Measurements from ENCODE around the gene LELP1.

The LELP1 gene

GRCh38 chr1:153251087-153251486, 47.9 kb downstream of the LELP1 start:
- DNase-seq (ENCODE audit: low read depth) = no peak
- no peak for TF ChIP-seq CTCF (IDR thresholded peaks at IDR 0.05; ENCODE audit: insufficient read depth, low read depth, low read length, missing control alignments)
- no peak overlapping the region for H3K4me3 ChIP-seq (ENCODE audit: low read depth, low read length)

GRCh38 chr1:153251562-153251961, 48.3 kb downstream of the LELP1 start:
- no peak overlapping the region for H3K4me3 ChIP-seq (ENCODE audit: low read depth, low read length)
- DNase-seq (ENCODE audit: low read depth) = no peak
- TF ChIP-seq CTCF (IDR thresholded peaks at IDR 0.05; ENCODE audit: insufficient read depth, low read depth, low read length, missing control alignments) = no peak

GRCh38 chr1:153251988-153252387, 48.8 kb downstream of the LELP1 start:
- no peak overlapping the region for H3K4me3 ChIP-seq (ENCODE audit: low read depth, low read length)
- TF ChIP-seq CTCF (IDR thresholded peaks at IDR 0.05; ENCODE audit: insufficient read depth, low read depth, low read length, missing control alignments) = no peak
- DNase-seq (ENCODE audit: low read depth) = no peak

GRCh38 chr1:153253076-153253475, 49.8 kb downstream of the LELP1 start:
- H3K4me3 ChIP-seq (ENCODE audit: low read depth, low read length) = no peak overlapping the region
- DNase-seq (ENCODE audit: low read depth) = no peak
- TF ChIP-seq CTCF (IDR thresholded peaks at IDR 0.05; ENCODE audit: insufficient read depth, low read depth, low read length, missing control alignments) = no peak

- no peak overlapping the region for H3K4me3 ChIP-seq (ENCODE audit: low read depth, low read length)
- no peak for TF ChIP-seq CTCF (IDR thresholded peaks at IDR 0.05; ENCODE audit: insufficient read depth, low read depth, low read length, missing control alignments)
- DNase-seq (ENCODE audit: low read depth) = peak; percentile 15
Measured at GRCh38 chr1:153253693-153254092, 50.5 kb downstream of the LELP1 start.

Data from GM12865 (cell line).